CD4-positive, alpha-beta memory T cell (primary cell): ENCODE results near the gene DSC3. TPM values are rescaled to one million over a fixed set of nuclear protein-coding genes. Genes with fewer than 3 reads are reported as not detected.

ENCODE experiments used
- CTCF ChIA-PET: fragments of 350-600 bp; sonication (Branson Sonifier 250); formaldehyde crosslinking; loops from one replicate; lab custom pipeline; 2021; ENCODE audit warnings: inconsistent platforms; ENCODE audit not compliant: partially characterized antibody; lab: Charles Lee
- POLR2A ChIA-PET: fragments of 350-600 bp; sonication (Branson Sonifier 250); formaldehyde crosslinking; loops from one replicate; lab custom pipeline; 2021; ENCODE audit not compliant: partially characterized antibody; lab: Charles Lee
- DNase-seq, 5 donors: peaks; one replicate each; pipeline versions ENCODE4 v3.0.0 to v3.0.0-alpha.2; 2020 to 2022; ENCODE audit warnings: mixed read lengths in 1 of 5
- H3K27ac ChIP-seq: one replicate; pipeline ENCODE4 v1.7.0; 2013; ENCODE audit warnings: low read depth, low read length
- H3K27me3 ChIP-seq: 2 replicates; pipeline ENCODE4 v1.7.0; 2013; ENCODE audit warnings: mild to moderate bottlenecking, low read length, moderate library complexity; ENCODE audit not compliant: insufficient read depth
- H3K36me3 ChIP-seq: 2 replicates; pipeline ENCODE4 v1.7.0; 2013; ENCODE audit warnings: mild to moderate bottlenecking, low read length, moderate library complexity; ENCODE audit not compliant: insufficient read depth
- H3K4me1 ChIP-seq: 2 replicates; pipeline ENCODE4 v1.7.0; 2013; ENCODE audit warnings: mild to moderate bottlenecking, low read length, moderate library complexity; ENCODE audit not compliant: insufficient read depth
- H3K4me3 ChIP-seq, 2 donors: one replicate each; pipeline ENCODE4 v1.7.0; 2013; ENCODE audit warnings: low read length in 2 of 2, mild to moderate bottlenecking in 1 of 2
- H3K9me3 ChIP-seq, 2 donors: one replicate each; pipeline ENCODE4 v1.7.0; 2013; ENCODE audit warnings: low read length in 2 of 2, control low read depth in 1 of 2; ENCODE audit not compliant: control insufficient read depth in 1 of 2
- H3K27ac Mint-ChIP-seq, 7 donors: one replicate each; pipeline ENCODE4 v1.8.0; 2020 to 2021; ENCODE audit warnings: mixed read lengths in 7 of 7, mild to moderate bottlenecking in 6 of 7, inconsistent platforms in 3 of 7, moderate library complexity in 3 of 7
- H3K27me3 Mint-ChIP-seq, 2 donors: one replicate each; pipeline ENCODE4 v1.8.0; 2020 to 2021; ENCODE audit warnings: mixed read lengths in 2 of 2
- H3K36me3 Mint-ChIP-seq, 2 donors: one replicate each; pipeline ENCODE4 v1.8.0; 2020 to 2021; ENCODE audit warnings: mixed read lengths in 2 of 2, inconsistent platforms in 1 of 2, mild to moderate bottlenecking in 1 of 2
- H3K4me1 Mint-ChIP-seq, 4 donors: one replicate each; pipeline ENCODE4 v1.8.0; 2020 to 2021; ENCODE audit warnings: mixed read lengths in 4 of 4, mild to moderate bottlenecking in 1 of 4
- H3K4me3 Mint-ChIP-seq, 8 donors: one replicate each; pipeline ENCODE4 v1.8.0; 2020 to 2021; ENCODE audit warnings: mixed read lengths in 8 of 8, mild to moderate bottlenecking in 7 of 8, moderate library complexity in 6 of 8, inconsistent platforms in 3 of 8
- H3K9me3 Mint-ChIP-seq, 8 donors: one replicate each; pipeline ENCODE4 v1.8.0; 2020 to 2021; ENCODE audit warnings: mixed read lengths in 8 of 8, mild to moderate bottlenecking in 5 of 8, inconsistent platforms in 3 of 8, moderate library complexity in 1 of 8
- intact Hi-C: fragments of 100-400 bp; cut with micrococcal nuclease; formaldehyde crosslinking; loops from one replicate; pipeline ENCODE4 v1.15.1; 2023
- polyA plus RNA-seq, 2 donors: library from polyadenylated mRNA; unstranded; fragments of 300-500 nt; fragmentation: Illumina TruSeq; gene quantifications; one replicate each; pipeline ENCODE4 v1.2.3, GENCODE V29; 2021
- total RNA-seq, 2 experiments: library from RNA; stranded (reverse); gene quantifications; one replicate each; pipeline ENCODE4 v1.2.3, GENCODE V29; 2021

The DSC3 gene
- total and polyA plus RNA-seq, 4 experiments from 2014 or later, result not detected

- intact Hi-C loops, result no loop called here
- CTCF ChIA-PET, result interaction anchor here (0.9 kb wide), 1 partner anchor 16 kb away, joined by 3 read pairs; no protein-coding TSS in a partner anchor
- Histone ChIP-seq H3K4me1 (no peaks in the 10 kb centered on the region), H3K27ac (no peak overlapping the region), H3K27me3 (no peaks in the 10 kb centered on the region), H3K36me3 (no peaks in the 10 kb centered on the region), H3K4me3 (no peak overlapping the region), H3K9me3 (no peaks in the 10 kb centered on the region)
- no peaks in the 10 kb centered on the region for H3K4me1 Mint-ChIP-seq
- POLR2A ChIA-PET, result no interaction called here
- peaks cover 0 to 8% (median 2%) of the 10 kb centered on the region in 8 donors for H3K9me3 Mint-ChIP-seq
- H3K36me3 Mint-ChIP-seq, result no peaks in the 10 kb centered on the region
- no peak overlapping the region for H3K27ac Mint-ChIP-seq
- no peak overlapping the region for H3K4me3 Mint-ChIP-seq
- H3K27me3 Mint-ChIP-seq, result no peaks in the 10 kb centered on the region
- no peak for DNase-seq
Measured at GRCh38 chr18:30957066-30957465, 85.5 kb downstream of the DSC3 start.

DNA sequence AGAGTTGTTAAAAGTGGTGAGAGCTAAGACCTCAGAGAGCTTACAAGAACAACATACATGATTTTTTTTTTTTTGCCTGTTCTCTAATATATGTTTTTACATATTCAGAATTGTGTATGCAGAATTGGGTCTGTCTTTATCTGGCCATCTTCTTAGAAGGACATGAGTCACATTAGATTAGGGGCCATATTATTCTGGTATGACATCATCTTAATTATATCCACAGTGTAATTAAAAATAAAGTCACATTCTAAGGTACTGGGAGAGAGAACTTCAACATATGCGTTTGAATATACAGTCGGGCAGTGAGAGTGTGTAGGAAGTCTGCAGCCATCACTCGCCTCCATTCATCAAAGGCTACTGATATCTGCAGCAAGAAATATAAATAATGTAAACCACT is 88.3 kb downstream of the DSC3 start:
- Mint-ChIP-seq H3K27ac (no peak overlapping the region), H3K9me3 (peaks cover 0 to 8% (median 4%) of the 10 kb centered on the region in 8 donors), H3K36me3 (no peaks in the 10 kb centered on the region), H3K27me3 (no peaks in the 10 kb centered on the region), H3K4me1 (no peaks in the 10 kb centered on the region), H3K4me3 (no peak overlapping the region)
- no peaks in the 10 kb centered on the region for H3K4me1 ChIP-seq
- H3K27me3 ChIP-seq, result no peaks in the 10 kb centered on the region
- DNase-seq, result no peak
- no peaks in the 10 kb centered on the region for H3K9me3 ChIP-seq
- CTCF ChIA-PET, result no interaction called here
- no peak overlapping the region for H3K27ac ChIP-seq
- no peaks in the 10 kb centered on the region for H3K36me3 ChIP-seq
- intact Hi-C loops, result no loop called here
- POLR2A ChIA-PET, result no interaction called here
- H3K4me3 ChIP-seq, result no peak overlapping the region

DNA sequence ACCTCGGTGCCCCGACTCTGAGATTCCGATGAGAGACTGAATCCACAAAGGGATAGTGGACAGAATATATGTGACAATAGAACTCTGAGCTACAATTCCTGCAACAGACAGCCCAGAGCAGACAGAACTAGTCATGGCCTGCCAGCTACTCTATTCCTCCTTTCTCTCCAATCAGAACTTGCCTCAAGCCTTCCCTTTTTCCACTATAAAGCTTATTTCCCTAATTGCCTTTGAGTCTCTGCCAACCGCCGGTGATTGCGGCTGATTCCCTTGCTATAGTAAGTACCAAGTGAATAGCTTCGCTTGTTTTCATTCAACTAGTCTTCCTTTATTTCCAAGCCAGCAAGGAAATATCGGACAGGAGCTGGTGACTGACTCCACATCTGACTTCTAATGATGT is 96.8 kb downstream of the DSC3 start:
- H3K27ac ChIP-seq, result no peak overlapping the region
- H3K36me3 ChIP-seq, result no peaks in the 10 kb centered on the region
- peaks cover 0 to 8% of the 10 kb centered on the region in 2 donors for H3K9me3 ChIP-seq
- ChIA-PET POLR2A (no interaction called here), CTCF (no interaction called here)
- no peak overlapping the region for H3K27ac Mint-ChIP-seq
- DNase-seq, result no peak
- intact Hi-C loops, result no loop called here
- no peaks in the 10 kb centered on the region for H3K27me3 ChIP-seq
- H3K4me1 ChIP-seq, result no peaks in the 10 kb centered on the region
- H3K4me1 Mint-ChIP-seq, result no peaks in the 10 kb centered on the region
- no peaks in the 10 kb centered on the region for H3K36me3 Mint-ChIP-seq
- peaks cover 2 to 21% (median 15%) of the 10 kb centered on the region in 8 donors for H3K9me3 Mint-ChIP-seq
- H3K4me3 Mint-ChIP-seq, result no peak overlapping the region
- no peaks in the 10 kb centered on the region for H3K27me3 Mint-ChIP-seq
- H3K4me3 ChIP-seq, result no peak overlapping the region

GRCh38 chr18:30944773-30945417 is 97.6 kb downstream of the DSC3 start:
- intact Hi-C loops, result no loop called here

DNA sequence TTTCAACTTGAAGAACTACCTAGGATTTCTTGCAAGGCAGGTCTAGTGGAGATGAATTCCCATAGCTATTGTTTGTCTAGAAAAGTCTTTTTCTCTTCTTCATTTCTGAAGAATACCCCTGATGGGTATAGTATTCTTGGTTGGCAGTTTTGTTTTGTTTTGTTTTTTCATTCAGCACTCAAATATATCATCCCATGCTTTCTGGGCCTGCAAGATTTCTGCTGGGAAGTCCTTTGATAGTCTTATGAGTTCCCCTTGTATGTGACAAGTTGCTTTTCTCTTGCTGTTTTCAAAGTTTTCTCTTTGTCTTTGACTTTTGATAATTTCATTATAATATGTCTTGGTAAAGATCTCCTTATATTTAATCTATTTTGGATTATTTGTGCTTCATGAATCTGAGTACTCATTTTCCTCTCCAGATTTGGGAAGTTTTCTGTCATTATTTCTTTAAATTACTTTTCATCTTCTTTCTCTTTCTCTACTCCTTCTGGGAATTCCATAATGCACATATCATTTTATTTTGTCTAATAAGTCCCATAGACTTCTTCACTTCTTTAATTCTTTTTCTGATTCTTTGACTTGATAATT is 101.5 kb downstream of the DSC3 start:
- Mint-ChIP-seq H3K27me3 (no peaks in the 10 kb centered on the region), H3K27ac (no peak overlapping the region), H3K36me3 (no peaks in the 10 kb centered on the region), H3K9me3 (peaks cover 0 to 39% (median 21%) of the 10 kb centered on the region in 8 donors), H3K4me3 (no peak overlapping the region), H3K4me1 (no peaks in the 10 kb centered on the region)
- no peak for DNase-seq
- H3K27ac ChIP-seq, result no peak overlapping the region
- no peak overlapping the region for H3K4me3 ChIP-seq
- H3K27me3 ChIP-seq, result no peaks in the 10 kb centered on the region
- intact Hi-C loops, result no loop called here
- POLR2A ChIA-PET, result no interaction called here
- peaks cover 0 to 8% of the 10 kb centered on the region in 2 donors for H3K9me3 ChIP-seq
- CTCF ChIA-PET, result no interaction called here
- H3K4me1 ChIP-seq, result no peaks in the 10 kb centered on the region
- H3K36me3 ChIP-seq, result no peaks in the 10 kb centered on the region

More at GRCh38 chr18:30944773-30945417, 97.6 kb downstream of the DSC3 start:
- DNase-seq, result no peak
- H3K9me3 ChIP-seq, result peaks cover 0 to 8% of the 10 kb centered on the region in 2 donors
- H3K27me3 ChIP-seq, result no peaks in the 10 kb centered on the region
- no peaks in the 10 kb centered on the region for H3K36me3 ChIP-seq
- no peak overlapping the region for H3K27ac ChIP-seq
- Mint-ChIP-seq H3K36me3 (no peaks in the 10 kb centered on the region), H3K4me1 (no peaks in the 10 kb centered on the region), H3K27ac (no peak overlapping the region), H3K9me3 (peaks cover 2 to 24% (median 20%) of the 10 kb centered on the region in 8 donors), H3K4me3 (no peak overlapping the region), H3K27me3 (no peaks in the 10 kb centered on the region)
- ChIA-PET POLR2A (no interaction called here), CTCF (no interaction called here)
- no peak overlapping the region for H3K4me3 ChIP-seq
- H3K4me1 ChIP-seq, result no peaks in the 10 kb centered on the region

Other genes starting within 250 kb of the DSC3 start
- not detected for gene DSC2, start 59.7 kb upstream of the DSC3 start, total RNA-seq
- not detected for gene DSC2, start 59.7 kb upstream of the DSC3 start, polyA plus RNA-seq
- 1 to 10 TPM; 2.7 TPM for gene DSC1, start 120.1 kb upstream of the DSC3 start, total RNA-seq
- 1 to 10 TPM in 1 of 2 donors, under 1 TPM in 1; 0.62 to 3.9 TPM for gene DSC1, start 120.1 kb upstream of the DSC3 start, polyA plus RNA-seq